Heart right ventricle (tissue), 16 donors: ENCODE data around the gene EME1. TPM values are rescaled to one million over a fixed set of nuclear protein-coding genes. Genes with fewer than 3 reads are reported as not detected.

ENCODE experiments used
- ATAC-seq, 8 donors: fragments of 200-7000 bp; cut with Tn5 transposase; one replicate each; pipeline ENCODE4 v1.9.1; 2020; ENCODE audit warnings: mild to moderate bottlenecking in 8 of 8, moderate library complexity in 8 of 8, moderate number of reproducible peaks in 1 of 8
- DNase-seq, 2 donors: peaks; one replicate each; pipeline ENCODE4 v3.0.0-alpha.2; 2020
- H3K27ac ChIP-seq, 10 donors: fragments of 200-600 bp; sonication (generic) in 2 of 10; one replicate each; pipeline versions ENCODE4 v1.5.0 to v1.8.0; 2020 to 2022; ENCODE audit warnings: mild to moderate bottlenecking in 3 of 10
- H3K27me3 ChIP-seq, 7 donors: fragments of 200-600 bp; one replicate each; pipeline ENCODE4 v1.8.0; 2021 to 2022; ENCODE audit warnings: mild to moderate bottlenecking in 2 of 7
- H3K36me3 ChIP-seq, 9 donors: fragments of 200-600 bp; sonication (generic) in 1 of 9; one replicate each; pipeline versions ENCODE4 v1.5.0 to v1.8.0; 2020 to 2022; ENCODE audit warnings: mild to moderate bottlenecking in 2 of 9
- H3K4me1 ChIP-seq, 9 donors: fragments of 200-600 bp; sonication (generic) in 1 of 9; one replicate each; pipeline versions ENCODE4 v1.5.0 to v1.8.0; 2020 to 2022; ENCODE audit warnings: mild to moderate bottlenecking in 4 of 9
- H3K4me3 ChIP-seq, 10 donors: fragments of 200-600 bp; sonication (generic) in 2 of 10; one replicate each; pipeline versions ENCODE4 v1.5.0 to v1.8.0; 2020 to 2022; ENCODE audit warnings: mild to moderate bottlenecking in 7 of 10, moderate library complexity in 2 of 10
- H3K9me3 ChIP-seq, 11 donors: fragments of 200-600 bp in 10 of 11; sonication (generic) in 2 of 11; one replicate each; pipeline versions ENCODE4 v1.5.0 to v1.8.0; 2013 to 2022; ENCODE audit warnings: mild to moderate bottlenecking in 2 of 11, control low read depth in 1 of 11, moderate library complexity in 1 of 11
- CTCF ChIP-seq, 9 donors: fragments of 200-600 bp; sonication (generic) in 2 of 9; IDR thresholded peaks; one replicate each; pipeline versions ENCODE4 v1.5.0 to v1.8.0; 2021 to 2022; ENCODE audit warnings: antibody characterized with exemption in 9 of 9, mild to moderate bottlenecking in 5 of 9, moderate library complexity in 1 of 9
- WGBS, 2 donors: extraction: QIAGEN DNeasy Blood & Tissue Kit; methylation state at CpG; one replicate each; pipeline ENCODE4 v1.1.7; 2013; ENCODE audit warnings: inconsistent platforms in 1 of 2; 5-methylcytosine and 5-hydroxymethylcytosine counted together
- intact Hi-C, 10 donors: fragments of 100-400 bp; cut with DNase I; formaldehyde crosslinking; loops; one replicate each; pipeline versions ENCODE4 v1.11.1 to v1.14.2; 2022
- polyA plus RNA-seq, 2 donors: library from polyadenylated mRNA; stranded (reverse); fragments of 200-250 nt; gene quantifications; one replicate each; pipeline ENCODE4 v1.2.3, GENCODE V29; 2013
- total RNA-seq, 10 donors: library from RNA; stranded (reverse); fragmentation: NEBNext Ultra II Directional in 3 of 10; extraction: Animal tissue kit (Norgen Biotek cat#: 25700) in 3 of 10; gene quantifications; one replicate each; pipeline versions ENCODE4 v1.2.1 to v1.2.4, GENCODE V29; 2021 to 2023
- donor health status: Arrhythmogenic right ventricular cardiomyopathy.
- donor health status: ischemic (EF 13 %, LVEDD 7.1; RV severe dilation, severe dysfunction).
- donor health status: healthy with polysubstance abuse.
- donor health status: DM: no; HTN: yes; CAD: no.
- donor health status: DM: no; HTN: no; CAD: no.
- donor health status: ischemic (EF 25% LVEDD 6.9; RV normal size, moderate dysfunction).
- donor health status: ischemic (EF 25% LVEDD 5.7; RV mildly dilated, moderate dysfunction).
- donor health status: healthy.
- donor health status: DM: yes; HTN: yes; CAD: no.
- donor health status: Ischemic cardiomyopathy.
- donor health status: ischemic (EF 35%, LVEDD 5.7; RV mildly dilated, moderate dysfunction).
- donor health status: nonischemic (EF 11% LVEDD 7.7; RV severe dilation, severe dysfunction).
- donor health status: DM: yes; HTN: yes; CAD: no.
- donor health status: PGD.
- donor health status: ischemic (EF 29% LVEDD 5.4; RV normal size, mild dysfunction).
- donor health status: nonischemic (EF 23%, LVEDD 6.1; RV moderate dilation, normal function).

EME1 gene
- total and polyA plus RNA-seq, 12 donors = 0.20 to 1.8 (median 0.54) TPM

GRCh38 chr17:50356418-50356817 is 16.6 kb upstream of the EME1 start:
- 91 to 94% methylated on average over 12 of the region's 12 CpGs for WGBS, 2 donors
- ATAC-seq (no peak), DNase-seq (no peak)
- TF ChIP-seq CTCF (IDR thresholded peaks at IDR 0.05) = no peak
- no peaks in the 10 kb centered on the region for H3K27me3 ChIP-seq
- no peak overlapping the region for H3K4me3 ChIP-seq
- no peak overlapping the region for H3K27ac ChIP-seq
- H3K4me1 ChIP-seq = peaks cover 0 to 24% (median 5%) of the 10 kb centered on the region in 9 donors
- no peaks in the 10 kb centered on the region for H3K9me3 ChIP-seq
- H3K36me3 ChIP-seq = peaks cover 0 to 91% (median 52%) of the 10 kb centered on the region in 9 donors
- intact Hi-C loops = loop anchor here in 1 of 10 donors (10.0 kb wide), 1 partner anchor 58 kb away; no protein-coding TSS in a partner anchor

DNA sequence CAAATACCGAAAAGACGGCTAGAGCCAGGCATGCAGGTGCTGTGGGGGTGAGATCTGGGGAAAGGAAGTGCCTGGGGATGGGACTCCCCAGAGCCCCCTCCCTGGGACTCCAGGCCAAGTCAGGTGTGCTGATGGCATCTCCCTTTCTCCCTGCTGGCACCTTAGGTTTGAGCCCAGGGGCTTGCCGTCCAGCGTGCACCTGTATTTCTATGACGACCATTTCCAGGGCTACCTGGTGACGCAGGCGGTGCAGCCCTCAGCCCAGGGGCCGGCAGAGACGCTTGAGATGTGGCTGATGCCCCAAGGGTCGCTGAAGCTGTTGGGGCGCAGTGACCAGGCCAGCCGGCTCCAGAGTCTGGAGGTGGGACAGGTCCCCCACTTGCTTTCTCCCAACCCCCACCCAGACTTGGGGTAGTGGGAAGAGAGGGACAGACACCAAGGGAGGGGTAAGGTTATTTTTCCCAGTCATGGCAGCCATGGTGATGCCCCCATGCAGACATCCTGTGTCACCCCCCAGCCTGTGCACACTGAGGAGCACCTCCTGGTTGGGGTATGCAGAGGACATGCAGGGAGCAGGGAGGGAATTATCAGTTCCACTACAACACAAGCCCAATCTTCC is 16.0 kb upstream of the EME1 start:
- WGBS, 2 donors = 93 to 97% methylated on average over 12 of the region's 12 CpGs
- DNase-seq (no peak), ATAC-seq (no peak)
- Histone ChIP-seq H3K36me3 (peaks cover 0 to 90% (median 52%) of the 10 kb centered on the region in 9 donors), H3K9me3 (no peaks in the 10 kb centered on the region), H3K27ac (no peak overlapping the region), H3K4me3 (no peak overlapping the region), H3K4me1 (peaks cover 0 to 23% (median 5%) of the 10 kb centered on the region in 9 donors), H3K27me3 (no peaks in the 10 kb centered on the region)
- intact Hi-C loops = loop anchor here in 1 of 10 donors (10.0 kb wide), 1 partner anchor 58 kb away; no protein-coding TSS in a partner anchor
- no peak for TF ChIP-seq CTCF (IDR thresholded peaks at IDR 0.05)

DNA sequence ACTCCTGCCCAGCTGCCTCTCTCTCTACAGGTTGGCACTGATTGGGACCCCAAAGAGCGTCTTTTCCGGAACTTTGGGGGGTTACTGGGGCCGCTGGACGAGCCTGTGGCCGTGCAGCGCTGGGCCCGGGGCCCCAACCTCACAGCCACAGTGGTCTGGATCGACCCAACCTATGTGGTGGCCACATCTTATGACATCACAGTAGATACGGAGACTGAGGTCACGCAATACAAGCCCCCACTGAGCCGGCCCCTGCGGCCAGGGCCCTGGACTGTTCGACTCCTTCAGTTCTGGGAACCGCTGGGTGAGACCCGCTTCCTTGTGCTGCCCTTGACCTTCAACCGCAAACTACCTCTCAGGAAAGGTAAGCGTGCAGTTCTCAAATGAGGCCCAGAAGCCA is 14.9 kb upstream of the EME1 start:
- H3K27ac ChIP-seq = no peak overlapping the region
- WGBS, 2 donors = 97 to 98% methylated on average over 17 of the region's 17 CpGs
- peaks cover 0 to 20% (median 10%) of the 10 kb centered on the region in 9 donors for H3K4me1 ChIP-seq
- H3K36me3 ChIP-seq = peaks cover 0 to 82% (median 52%) of the 10 kb centered on the region in 9 donors
- TF ChIP-seq CTCF (IDR thresholded peaks at IDR 0.05) = no peak
- DNase-seq = no peak
- H3K4me3 ChIP-seq = no peak overlapping the region
- ATAC-seq = no peak
- H3K9me3 ChIP-seq = no peaks in the 10 kb centered on the region
- no peaks in the 10 kb centered on the region for H3K27me3 ChIP-seq
- intact Hi-C loops = loop anchor here in 1 of 10 donors (10.0 kb wide), 1 partner anchor 57 kb away; no protein-coding TSS in a partner anchor

- ATAC-seq (no peak), DNase-seq (no peak)
- no peak overlapping the region for H3K4me3 ChIP-seq
- no peaks in the 10 kb centered on the region for H3K27me3 ChIP-seq
- H3K27ac ChIP-seq = no peak overlapping the region
- TF ChIP-seq CTCF (IDR thresholded peaks at IDR 0.05) = no peak
- WGBS, 2 donors = 76 to 83% methylated on average over 5 of the region's 5 CpGs
- H3K36me3 ChIP-seq = peaks cover 0 to 74% (median 50%) of the 10 kb centered on the region in 9 donors
- H3K4me1 ChIP-seq = peaks cover 0 to 30% (median 10%) of the 10 kb centered on the region in 9 donors
- intact Hi-C loops = loop anchor here in 1 of 10 donors (10.0 kb wide), 1 partner anchor 56 kb away; no protein-coding TSS in a partner anchor
- H3K9me3 ChIP-seq = no peaks in the 10 kb centered on the region
These were observed 13.9 kb upstream of the EME1 start for GRCh38 chr17:50359005-50359699.
